ENCODE data around the gene PDLIM5. TPM values are rescaled to one million over a fixed set of nuclear protein-coding genes. Genes with fewer than 3 reads are reported as not detected.

The PDLIM5 gene
- total RNA-seq, 1 experiment from 2014 or later = 58.0 TPM

GRCh38 chr4:94591289-94591688 lies 139.5 kb downstream of the PDLIM5 start:
- no CpG with 5 or more reads among the region's 2 CpGs for WGBS (ENCODE audit: extremely low coverage, insufficient read length, low lambda C conversion rate)
- Histone ChIP-seq H2AK5ac (ENCODE audit: insufficient read length, low read length) (no peak overlapping the region), H4K91ac (ENCODE audit: insufficient read length, low read depth, low read length) (no peak overlapping the region), H3K79me1 (ENCODE audit: insufficient read depth, low read depth, low read length, poor library complexity, severe bottlenecking) (no peaks in the 10 kb centered on the region), H2BK20ac (ENCODE audit: low read depth, low read length, poor library complexity, severe bottlenecking) (no peak overlapping the region), H3K27ac (ENCODE audit: insufficient read length, low read depth, low read length) (no peak overlapping the region), H3K18ac (ENCODE audit: insufficient read length, low read depth, low read length) (no peak overlapping the region), H3K23ac (ENCODE audit: insufficient read length, low read depth, low read length) (no peak overlapping the region), H2BK120ac (ENCODE audit: low read depth, low read length, poor library complexity, severe bottlenecking) (no peak overlapping the region), H4K8ac (replicated peaks; ENCODE audit: insufficient read length, low read depth, low read length) (no peak overlapping the region), H2BK15ac (ENCODE audit: low read depth, low read length) (no peak overlapping the region), H2BK5ac (ENCODE audit: insufficient read length, low read length) (no peak overlapping the region), H3K9me3 (ENCODE audit: control insufficient read depth, low read depth, low read length) (no peaks in the 10 kb centered on the region), H3K56ac (ENCODE audit: insufficient read length, low read depth, low read length) (no peak overlapping the region), H4K20me1 (ENCODE audit: control insufficient read depth, insufficient read depth, insufficient read length) (no peaks in the 10 kb centered on the region), H2AFZ (ENCODE audit: low read length) (no peak overlapping the region), H3K4ac (ENCODE audit: low read depth, low read length) (no peak overlapping the region), H3K4me2 (ENCODE audit: insufficient read depth, insufficient read length, low read length) (no peak overlapping the region), H3K23me2 (ENCODE audit: insufficient read length, low read depth, low read length, poor library complexity, severe bottlenecking) (no peaks in the 10 kb centered on the region), H3K9ac (ENCODE audit: extremely low read depth, insufficient read length, low read length) (no peak overlapping the region), H3K79me2 (ENCODE audit: insufficient read depth, low read length) (no peaks in the 10 kb centered on the region), H2BK12ac (ENCODE audit: insufficient read length, low read depth, low read length) (no peak overlapping the region), H3K4me1 (ENCODE audit: insufficient read depth, low read length) (no peaks in the 10 kb centered on the region), H3T11ph (ENCODE audit: low read length) (no peak overlapping the region), H3K14ac (ENCODE audit: insufficient read depth, low read length) (no peak overlapping the region), H3K27me3 (ENCODE audit: insufficient read depth, low read length) (no peaks in the 10 kb centered on the region), H4K5ac (ENCODE audit: insufficient read length, low read depth, low read length) (no peak overlapping the region)
- no peaks in the 10 kb centered on the region for H3K9me3 Mint-ChIP-seq
- TF ChIP-seq CTCF (conservative IDR thresholded peaks at IDR 0.05) = no peak
- H3K36me3 Mint-ChIP-seq (ENCODE audit: insufficient read depth in 1 of 3, low read depth in 3 of 3) = peaks cover 3 to 11% (median 8%) of the 10 kb centered on the region in 3 experiments; a peak in 6 of 7 replicates
- H3K4me1 Mint-ChIP-seq = no peaks in the 10 kb centered on the region
- no peak overlapping the region for H3K4me3 Mint-ChIP-seq
- H3K27ac Mint-ChIP-seq = no peak overlapping the region
- DNase-seq = no peak
- no peaks in the 10 kb centered on the region for H3K27me3 Mint-ChIP-seq (ENCODE audit: low read depth)

Measured in H9 (cell line).